SK-N-MC (cell line): ENCODE measurements around the gene KCNIP2.

Experiments used
- EZH2 ChIP-seq: fragments of 200-600 bp; sonication (generic); IDR thresholded peaks from one replicate; pipeline ENCODE4 v1.6.1; 2017; ENCODE audit warnings: antibody characterized with exemption
- FOXP2 ChIP-seq: optimal IDR thresholded peaks from 2 replicates; pipeline ENCODE3; 2011; ENCODE audit warnings: mild to moderate bottlenecking, moderate library complexity; ENCODE audit not compliant: insufficient read depth; ENCODE audit errors: extremely low read length, control extremely low read depth
- POLR2AphosphoS5 ChIP-seq: IDR thresholded peaks from 2 replicates; pipeline ENCODE4 v1.6.1; 2012; ENCODE audit warnings: mild to moderate bottlenecking, low read depth, low read length, borderline replicate concordance

GRCh38 chr10:101848894-101849351, 5.3 kb upstream of the KCNIP2 start:
- TF ChIP-seq EZH2 (no peak), POLR2AphosphoS5 (no peak), FOXP2 (no peak)
